SK-N-SH (cell line): ENCODE data around the gene TOM1L2. TPM values are rescaled to one million over a fixed set of nuclear protein-coding genes. Genes with fewer than 3 reads are reported as not detected.
A peak's percentile ranks its signal among the peaks of the same experiment; 100 is the strongest.

Experiments
- CTCF ChIA-PET: fragments of 300-600, 350-600 bp; formaldehyde crosslinking; extraction: SDS; loops from one replicate; lab custom pipeline; 2021; lab: Yijun Ruan, JAX
- POLR2A ChIA-PET: fragments of 350-600 bp; sonication (Branson Sonifier 250); formaldehyde crosslinking; extraction: SDS; loops from one replicate; lab custom pipeline; 2020; ENCODE audit warnings: antibody characterized with exemption, inconsistent platforms; lab: Yijun Ruan, JAX
- DNase-seq: peaks from one replicate; pipeline ENCODE4 v3.0.0; 2012
- H2AFZ ChIP-seq: fragments of 200-600 bp; sonication (generic); 2 replicates; pipeline ENCODE4 v1.8.1; 2016; ENCODE audit warnings: antibody characterized with exemption, mild to moderate bottlenecking, low read depth
- H3F3A ChIP-seq: fragments of 200-600 bp; sonication (generic); replicated peaks from 2 replicates; pipeline ENCODE3; 2016; ENCODE audit warnings: antibody characterized with exemption, mild to moderate bottlenecking; ENCODE audit not compliant: insufficient read depth
- H3K27ac ChIP-seq, 2 experiments: fragments of 200-500 bp in 1 of 2; fragments of 200-600 bp in 1 of 2; sonication (Bioruptor generic) in 1 of 2; sonication (generic), shearing (Covaris generic) in 1 of 2; 2 replicates each; pipeline versions ENCODE4 v1.5.1 to v1.6.1; 2014 to 2016; ENCODE audit warnings: low read depth in 2 of 2, inconsistent platforms in 1 of 2, low read length in 1 of 2, mild to moderate bottlenecking in 1 of 2, mixed read lengths in 1 of 2
- H3K27me3 ChIP-seq: fragments of 200-600 bp; sonication (generic), shearing (Covaris generic); 2 replicates; pipeline ENCODE4 v1.6.1; 2016; ENCODE audit warnings: mixed run types; ENCODE audit not compliant: insufficient read depth
- H3K36me3 ChIP-seq, 2 experiments: fragments of 200-500 bp in 1 of 2; fragments of 200-600 bp in 1 of 2; sonication (Bioruptor generic) in 1 of 2; sonication (generic) in 1 of 2; replicated peaks in 1 of 2; 2 replicates each; pipeline versions ENCODE3 to v1.5.1; 2014 to 2016; ENCODE audit warnings: low read length in 1 of 2, mild to moderate bottlenecking in 1 of 2; ENCODE audit not compliant: insufficient read depth in 2 of 2, control insufficient read depth in 1 of 2
- H3K4me1 ChIP-seq, 2 experiments: fragments of 200-500 bp in 1 of 2; fragments of 200-600 bp in 1 of 2; sonication (Bioruptor generic) in 1 of 2; sonication (generic), shearing (Covaris generic) in 1 of 2; 2 replicates each; pipeline versions ENCODE4 v1.5.1 to v1.6.1; 2014 to 2016; ENCODE audit warnings: low read depth in 1 of 2, low read length in 1 of 2, mixed run types in 1 of 2; ENCODE audit not compliant: insufficient read depth in 2 of 2, control insufficient read depth in 1 of 2
- H3K4me2 ChIP-seq: fragments of 200-600 bp; sonication (generic), shearing (Covaris generic); 2 replicates; pipeline ENCODE4 v1.6.1; 2017; ENCODE audit warnings: mixed run types
- H3K4me3 ChIP-seq, 2 experiments: fragments of 200-500 bp in 1 of 2; fragments of 200-600 bp in 1 of 2; sonication (Bioruptor generic) in 1 of 2; sonication (generic), shearing (Covaris generic) in 1 of 2; 2 replicates each; pipeline versions ENCODE4 v1.5.1 to v1.8.1; 2014 to 2016; ENCODE audit warnings: low read depth in 2 of 2, inconsistent platforms in 1 of 2, low read length in 1 of 2, mild to moderate bottlenecking in 1 of 2, mixed read lengths in 1 of 2, moderate library complexity in 1 of 2
- H3K79me2 ChIP-seq: fragments of 200-600 bp; sonication (generic); 2 replicates; pipeline ENCODE4 v1.8.1; 2017; ENCODE audit warnings: mild to moderate bottlenecking; ENCODE audit not compliant: insufficient read depth
- H3K9ac ChIP-seq: fragments of 200-600 bp; sonication (generic); 2 replicates; pipeline ENCODE4 v1.6.1; 2017; ENCODE audit warnings: mixed run types
- H3K9me2 ChIP-seq: fragments of 200-600 bp; sonication (generic); 2 replicates; pipeline ENCODE4 v1.6.1; 2017; ENCODE audit warnings: mixed run types
- H3K9me3 ChIP-seq: fragments of 200-600 bp; sonication (generic); 2 replicates; pipeline ENCODE4 v1.6.1; 2017; ENCODE audit warnings: mixed run types, mild to moderate bottlenecking, moderate library complexity
- H4K20me1 ChIP-seq: fragments of 200-600 bp; sonication (generic); 2 replicates; pipeline ENCODE4 v1.6.1; 2017; ENCODE audit warnings: mild to moderate bottlenecking, mixed run types; ENCODE audit not compliant: insufficient read depth
- CTCF ChIP-seq: fragments of 200-600 bp; sonication (generic); IDR thresholded peaks from 2 replicates; pipeline ENCODE4 v1.6.1; 2017; ENCODE audit warnings: antibody characterized with exemption, mild to moderate bottlenecking, moderate library complexity
- EP300 ChIP-seq, 2 experiments: IDR thresholded peaks; 2 replicates each; pipeline versions ENCODE4 v1.4.0 to v1.6.1; 2012; ENCODE audit warnings: borderline replicate concordance in 1 of 2, low read depth in 1 of 2, low read length in 1 of 2
- EZH2phosphoT487 ChIP-seq: fragments of 200-600 bp; sonication (generic); IDR thresholded peaks from 2 replicates; pipeline ENCODE4 v1.6.1; 2017; ENCODE audit warnings: low read depth, mixed run types, mild to moderate bottlenecking, antibody characterized with exemption, moderate library complexity, borderline replicate concordance
- FOXM1 ChIP-seq: IDR thresholded peaks from 2 replicates; pipeline ENCODE4 v1.4.0; 2012; ENCODE audit warnings: low read depth, mild to moderate bottlenecking
- GABPA ChIP-seq: IDR thresholded peaks from 2 replicates; pipeline ENCODE4 v1.4.0; 2012; ENCODE audit warnings: low read depth, mild to moderate bottlenecking
- IRF3 ChIP-seq: fragments of 150-350 bp; IDR thresholded peaks from 2 replicates; pipeline ENCODE4 v1.6.1; 2016; ENCODE audit warnings: mild to moderate bottlenecking, low read depth, low read length
- JUND ChIP-seq: IDR thresholded peaks from 2 replicates; pipeline ENCODE4 v1.4.0; 2012
- MAX ChIP-seq: IDR thresholded peaks from 2 replicates; pipeline ENCODE4 v1.4.0; 2012; ENCODE audit warnings: low read depth
- MXI1 ChIP-seq: IDR thresholded peaks from 2 replicates; pipeline ENCODE4 v1.6.1; 2012; ENCODE audit warnings: mild to moderate bottlenecking, low read depth, low read length, improper control_type of control experiment
- NFIC ChIP-seq: IDR thresholded peaks from 2 replicates; pipeline ENCODE4 v1.4.0; 2012; ENCODE audit warnings: borderline replicate concordance
- NRF1 ChIP-seq: IDR thresholded peaks from 2 replicates; pipeline ENCODE4 v1.6.1; 2012; ENCODE audit warnings: low read depth, mild to moderate bottlenecking, low read length
- POLR2AphosphoS5 ChIP-seq: IDR thresholded peaks from 2 replicates; pipeline ENCODE4 v1.6.1; 2012; ENCODE audit warnings: low read depth, low read length
- RAD21 ChIP-seq: IDR thresholded peaks from 2 replicates; pipeline ENCODE4 v1.6.1; 2012; ENCODE audit warnings: mild to moderate bottlenecking, low read length
- REST ChIP-seq: IDR thresholded peaks from 2 replicates; pipeline ENCODE4 v1.6.1; 2012; ENCODE audit warnings: mild to moderate bottlenecking, low read depth, low read length, moderate library complexity
- RXRA ChIP-seq: IDR thresholded peaks from 2 replicates; pipeline ENCODE4 v1.4.0; 2012; ENCODE audit warnings: low read depth, mild to moderate bottlenecking, borderline replicate concordance
- SIN3A ChIP-seq: IDR thresholded peaks from 2 replicates; pipeline ENCODE4 v1.6.1; 2012; ENCODE audit warnings: low read depth, mild to moderate bottlenecking, low read length, moderate library complexity, borderline replicate concordance
- SMC3 ChIP-seq: IDR thresholded peaks from 2 replicates; pipeline ENCODE4 v1.6.1; 2012; ENCODE audit warnings: low read depth, low read length, improper control_type of control experiment
- YY1 ChIP-seq: IDR thresholded peaks from 2 replicates; pipeline ENCODE4 v1.4.0; 2012; ENCODE audit warnings: low read depth, mild to moderate bottlenecking
- WGBS: methylation state at CpG from one replicate; pipeline ENCODE4 v1.1.6; 2017; ENCODE audit warnings: low lambda C conversion rate; 5-methylcytosine and 5-hydroxymethylcytosine counted together
- polyA plus RNA-seq, 3 experiments: library from polyadenylated mRNA; depleted of rRNA; stranded (reverse); fragments of >200 nt; gene quantifications; 2 replicates each; pipeline ENCODE4 v1.2.3, GENCODE V29; 2012

TOM1L2 gene
- polyA plus RNA-seq, 1 of the 3 experiments (the other 2 are of a cell fraction) = 85.4 TPM

- peak; percentile 7; the same call in 1 of the 2 replicates for TF ChIP-seq SMC3
- no peak for TF ChIP-seq REST
- TF ChIP-seq CTCF = no peak
- no peak for TF ChIP-seq POLR2AphosphoS5
- no peak for TF ChIP-seq FOXM1
- peak; percentile 2; the same call in 1 of the 2 replicates for TF ChIP-seq RAD21
- TF ChIP-seq RXRA = no peak
- TF ChIP-seq GABPA = no peak
- TF ChIP-seq MXI1 = peak; percentile 65; the same call in 1 of the 2 replicates
- peak in 1 of 2 experiments; percentile 55; a peak in 1 of 4 replicates for TF ChIP-seq EP300 (IDR thresholded peaks at IDR 0.05; ENCODE audit: borderline replicate concordance in 1 of 2, low read depth in 1 of 2, low read length in 1 of 2)
- no peak for TF ChIP-seq SIN3A
- no peak for TF ChIP-seq NFIC
- TF ChIP-seq NRF1 = no peak
These were observed 116.2 kb downstream of the TOM1L2 start (continued) for GRCh38 chr17:17855976-17856375.

GRCh38 chr17:17853811-17854447 lies 118.3 kb downstream of the TOM1L2 start:
- H3F3A ChIP-seq = peaks cover 8% of the 10 kb centered on the region

More at GRCh38 chr17:17853811-17854447, 118.3 kb downstream of the TOM1L2 start:
- ChIA-PET POLR2A (interaction anchor here (0.7 to 1.3 kb wide), 2 partner anchors 18 to 1415 kb away, joined by 4 to 5 read pairs; partner anchors contain the start of gene SREBF1), CTCF (interaction anchor here (2.3 to 7.2 kb wide), 4 partner anchors 12 to 65 kb away, joined by 8 to 56 read pairs (median 10); no protein-coding TSS in a partner anchor)
- Histone ChIP-seq H3K36me3 (peaks cover 0 to 42% of the 10 kb centered on the region in 2 experiments), H3K4me3 (no peak overlapping the region), H3K4me1 (peaks cover 19 to 69% of the 10 kb centered on the region in 2 experiments; a peak in 3 of 4 replicates), H2AFZ (no peak overlapping the region), H3K9me2 (no peaks in the 10 kb centered on the region), H3K4me2 (no peak overlapping the region), H3K27me3 (no peaks in the 10 kb centered on the region), H3K9me3 (no peaks in the 10 kb centered on the region), H3K79me2 (no peaks in the 10 kb centered on the region), H4K20me1 (no peaks in the 10 kb centered on the region), H3K27ac (no peak overlapping the region), H3K9ac (no peak overlapping the region)
- 92% methylated on average over 8 of the region's 8 CpGs for WGBS
- DNase-seq = no peak
- TF ChIP-seq EZH2phosphoT487 (no peak), MXI1 (no peak), IRF3 (no peak), MAX (no peak), YY1 (no peak), JUND (no peak)
